GM12878 (cell line): Measurements from ENCODE around the gene CERCAM. TPM values are rescaled to one million over a fixed set of nuclear protein-coding genes. Genes with fewer than 3 reads are reported as not detected.
A peak's percentile ranks its signal among the peaks of the same experiment; 100 is the strongest.

Source experiments
- ATAC-seq: fragments of 200-7000 bp; cut with Tn5 transposase; 3 replicates; pipeline ENCODE4 v1.9.1; 2020; ENCODE audit warnings: mild to moderate bottlenecking, moderate library complexity
- BruUV-seq: library from RNA; stranded (reverse); fragments of 400-500 nt; replicated peaks from 2 replicates; lab custom pipeline; 2021; lab: Mats Ljungman, UMichigan
- CTCF ChIA-PET: fragments of 300-600 bp; sonication (Branson Sonifier 250); formaldehyde crosslinking; extraction: SDS; loops from one replicate; lab custom pipeline; 2021; ENCODE audit warnings: inconsistent platforms; lab: Yijun Ruan, JAX
- POLR2A ChIA-PET: fragments of 350-600 bp; formaldehyde crosslinking; extraction: SDS; loops from one replicate; lab custom pipeline; 2021; ENCODE audit warnings: inconsistent platforms; lab: Charles Lee
- RAD21 ChIA-PET: fragments of 300-600 bp; sonication (Branson Sonifier 250); formaldehyde crosslinking; loops from one replicate; lab custom pipeline; 2023; ENCODE audit warnings: antibody characterized with exemption; ENCODE audit not compliant: unreplicated experiment; lab: Charles Lee
- SMC1A ChIA-PET: fragments of 300-600 bp; sonication (Branson Sonifier 250); formaldehyde crosslinking; loops from one replicate; lab custom pipeline; 2023; ENCODE audit not compliant: unreplicated experiment, uncharacterized antibody; lab: Charles Lee
- DNase-seq: peaks from one replicate; pipeline ENCODE4 v3.0.0-alpha.2; 2011; ENCODE audit warnings: low read depth, low spot score
- FAIRE-seq: peaks from 3 replicates; lab custom pipeline; 2011; peaks lifted over from hg19 to GRCh38; lab: Jason Lieb, UNC
- H2AFZ ChIP-seq: 2 replicates; pipeline ENCODE4 v1.6.0; 2011; ENCODE audit warnings: low read depth, low read length, control low read depth; ENCODE audit not compliant: control insufficient read depth
- H3K27ac ChIP-seq: 2 replicates; pipeline ENCODE4 v1.5.1; 2011; ENCODE audit warnings: control low read depth; ENCODE audit not compliant: control insufficient read depth, insufficient read depth
- H3K27me3 ChIP-seq, 2 experiments: replicated peaks in 1 of 2; 2 replicates each; pipeline versions ENCODE4 v1.6.0 to v1.6.1; 2011; ENCODE audit warnings: low read length in 1 of 2; ENCODE audit not compliant: control insufficient read depth in 2 of 2, insufficient read depth in 2 of 2
- H3K36me3 ChIP-seq, 2 experiments: 2 replicates each; pipeline ENCODE4 v1.5.1; 2011; ENCODE audit warnings: low read length in 1 of 2; ENCODE audit not compliant: control insufficient read depth in 2 of 2, insufficient read depth in 2 of 2
- H3K4me1 ChIP-seq: 2 replicates; pipeline ENCODE4 v1.6.1; 2011; ENCODE audit warnings: mild to moderate bottlenecking, low read length, moderate library complexity, mixed read lengths; ENCODE audit not compliant: control insufficient read depth, insufficient read depth
- H3K4me2 ChIP-seq: 2 replicates; pipeline ENCODE4 v1.6.0; 2011; ENCODE audit warnings: control low read depth; ENCODE audit not compliant: control insufficient read depth, insufficient read depth
- H3K4me3 ChIP-seq: fragments of 200-600 bp; sonication (generic); 2 replicates; pipeline ENCODE4 v1.5.1; 2016
- H3K79me2 ChIP-seq: 2 replicates; pipeline ENCODE4 v1.6.0; 2011; ENCODE audit warnings: low read length; ENCODE audit not compliant: control insufficient read depth, insufficient read depth
- H3K9ac ChIP-seq: 2 replicates; pipeline ENCODE4 v1.8.0; 2011; ENCODE audit warnings: low read length, control low read depth, mixed read lengths; ENCODE audit not compliant: control insufficient read depth, insufficient read depth
- H3K9me3 ChIP-seq: replicated peaks from 3 replicates; pipeline ENCODE4 v1.5.1; 2011; ENCODE audit warnings: mild to moderate bottlenecking, low read length; ENCODE audit not compliant: control insufficient read depth, insufficient read depth
- H4K20me1 ChIP-seq: 2 replicates; pipeline ENCODE4 v1.6.0; 2011; ENCODE audit not compliant: control insufficient read depth, insufficient read depth
- BACH1 ChIP-seq: fragments of 450-650 bp; IDR thresholded peaks from 2 replicates; pipeline ENCODE4 v1.6.1; 2017; ENCODE audit warnings: mild to moderate bottlenecking, borderline replicate concordance
- CHD2 ChIP-seq: IDR thresholded peaks from 2 replicates; pipeline ENCODE4 v1.6.1; 2011; ENCODE audit warnings: low read depth, low read length, improper control_type of control experiment, borderline replicate concordance
- EP300 ChIP-seq, 2 experiments: fragments of 150-350 bp in 1 of 2; IDR thresholded peaks; 2 replicates each; pipeline ENCODE4 v1.6.1; 2011 to 2012; ENCODE audit warnings: low read depth in 2 of 2, low read length in 2 of 2, borderline replicate concordance in 1 of 2, improper control_type of control experiment in 1 of 2, inconsistent platforms in 1 of 2; ENCODE audit not compliant: control insufficient read depth in 1 of 2
- ESRRA ChIP-seq: IDR thresholded peaks from 2 replicates; pipeline ENCODE4 v1.6.1; 2012; ENCODE audit warnings: mild to moderate bottlenecking, low read length, improper control_type of control experiment
- JUNB ChIP-seq: IDR thresholded peaks from 2 replicates; pipeline ENCODE4 v1.6.1; 2016; ENCODE audit warnings: antibody characterized with exemption, mild to moderate bottlenecking
- MTA3 ChIP-seq: IDR thresholded peaks from 2 replicates; pipeline ENCODE4 v1.6.1; 2012; ENCODE audit warnings: low read length, inconsistent platforms, borderline replicate concordance
- MYB ChIP-seq: fragments of 150-350 bp; IDR thresholded peaks from 2 replicates; pipeline ENCODE4 v1.6.1; 2014; ENCODE audit warnings: mild to moderate bottlenecking, low read depth, low read length, borderline replicate concordance
- NFIC ChIP-seq: IDR thresholded peaks from 2 replicates; pipeline ENCODE4 v1.6.1; 2012; ENCODE audit warnings: low read depth, mild to moderate bottlenecking, inconsistent platforms, low read length, moderate library complexity
- NFXL1 ChIP-seq: fragments of 450-650 bp; IDR thresholded peaks from 2 replicates; pipeline ENCODE4 v1.6.1; 2017; ENCODE audit warnings: antibody characterized with exemption, mild to moderate bottlenecking, borderline replicate concordance
- NR2C1 ChIP-seq: fragments of 450-650 bp; IDR thresholded peaks from 2 replicates; pipeline ENCODE4 v1.6.1; 2017; ENCODE audit warnings: antibody characterized with exemption, mild to moderate bottlenecking, moderate library complexity
- RCOR1 ChIP-seq: conservative IDR thresholded peaks from 2 replicates; pipeline ENCODE4 v1.6.1; 2012; ENCODE audit warnings: low read depth, low read length, improper control_type of control experiment
- RUNX3 ChIP-seq: IDR thresholded peaks from 2 replicates; pipeline ENCODE4 v1.6.1; 2012; ENCODE audit warnings: low read length, inconsistent platforms
- SMAD1 ChIP-seq: fragments of 450-650 bp; IDR thresholded peaks from 2 replicates; pipeline ENCODE4 v1.6.1; 2018; ENCODE audit warnings: mild to moderate bottlenecking, low read depth; ENCODE audit not compliant: partially characterized antibody
- SPI1 ChIP-seq: IDR thresholded peaks from 2 replicates; pipeline ENCODE4 v1.6.1; 2011; ENCODE audit warnings: low read depth, mild to moderate bottlenecking, low read length, moderate library complexity, borderline replicate concordance; ENCODE audit not compliant: insufficient read depth
- ZNF274 ChIP-seq: IDR thresholded peaks from one replicate; pipeline ENCODE4 v1.8.0; 2011; ENCODE audit not compliant: insufficient read length, insufficient read depth
- ZZZ3 ChIP-seq: IDR thresholded peaks from 2 replicates; pipeline ENCODE4 v1.6.1; 2011; ENCODE audit warnings: low read depth; ENCODE audit not compliant: control insufficient read depth, insufficient read length
- WGBS: methylation state at CpG from one replicate; pipeline ENCODE4 v1.1.6; 2016; ENCODE audit warnings: low lambda C conversion rate; ENCODE audit not compliant: insufficient replicate concordance, insufficient coverage; ENCODE audit errors: missing lambda C conversion rate; 5-methylcytosine and 5-hydroxymethylcytosine counted together
- in situ Hi-C: fragments of 300-500 bp; cut with MboI; formaldehyde crosslinking; loops from 9 replicates; pipeline ENCODE4 v1.14.3; 2018; ENCODE audit warnings: mixed read lengths
- intact Hi-C: fragments of 100-400 bp; cut with micrococcal nuclease; formaldehyde crosslinking; loops from one replicate; pipeline ENCODE4 v1.14.2; 2022; ENCODE audit not compliant: unreplicated experiment
- polyA plus RNA-seq, 11 experiments: library from polyadenylated mRNA; depleted of rRNA in 4 of 11; unstranded in 6 of 11; stranded (reverse) in 5 of 11; fragments of >200 nt; fragmentation: Nextera tagmentation in 4 of 11; fragmentation: Illumina TruSeq in 1 of 11; extraction: Ambion mirVana in 4 of 11; extraction: Trizol in 1 of 11; gene quantifications; 1 replicate in 1 of 11; 2 replicates in 10 of 11; pipeline versions ENCODE4 v1.2.1 to v1.2.3, GENCODE V29; 2011 to 2016; ENCODE audit warnings: inconsistent platforms in 2 of 11, missing spikeins in 2 of 11, low read depth in 1 of 11
- total RNA-seq, 4 experiments: library from RNA; depleted of rRNA in 3 of 4; stranded (reverse); fragments of >200 nt in 3 of 4; fragmentation: Illumina TruSeq in 1 of 4; extraction: Trizol in 1 of 4; gene quantifications; 2 replicates each; pipeline versions ENCODE4 v1.2.1 to v1.2.3, GENCODE V29; 2013 to 2021
- TF ChIP-seq, protein P1 (sequence below): fragments of 150-350 bp; IDR thresholded peaks from 2 replicates; pipeline ENCODE4 v1.6.1; 2016; ENCODE audit warnings: low read depth, low read length
- TF ChIP-seq, protein P2 (sequence below): IDR thresholded peaks from 2 replicates; pipeline ENCODE4 v1.6.1; 2012; ENCODE audit warnings: low read depth, low read length, improper control_type of control experiment
- TF ChIP-seq, protein P3 (sequence below): IDR thresholded peaks from 2 replicates; pipeline ENCODE4 v1.6.1; 2011; ENCODE audit warnings: low read depth, low read length, improper control_type of control experiment, borderline replicate concordance

CERCAM gene
- total and polyA plus RNA-seq, 10 of the 15 experiments (the other 5 are each of a cell fraction or from before 2014, with no cell fraction given): 0.05 to 6.7 (median 0.71) TPM

DNA sequence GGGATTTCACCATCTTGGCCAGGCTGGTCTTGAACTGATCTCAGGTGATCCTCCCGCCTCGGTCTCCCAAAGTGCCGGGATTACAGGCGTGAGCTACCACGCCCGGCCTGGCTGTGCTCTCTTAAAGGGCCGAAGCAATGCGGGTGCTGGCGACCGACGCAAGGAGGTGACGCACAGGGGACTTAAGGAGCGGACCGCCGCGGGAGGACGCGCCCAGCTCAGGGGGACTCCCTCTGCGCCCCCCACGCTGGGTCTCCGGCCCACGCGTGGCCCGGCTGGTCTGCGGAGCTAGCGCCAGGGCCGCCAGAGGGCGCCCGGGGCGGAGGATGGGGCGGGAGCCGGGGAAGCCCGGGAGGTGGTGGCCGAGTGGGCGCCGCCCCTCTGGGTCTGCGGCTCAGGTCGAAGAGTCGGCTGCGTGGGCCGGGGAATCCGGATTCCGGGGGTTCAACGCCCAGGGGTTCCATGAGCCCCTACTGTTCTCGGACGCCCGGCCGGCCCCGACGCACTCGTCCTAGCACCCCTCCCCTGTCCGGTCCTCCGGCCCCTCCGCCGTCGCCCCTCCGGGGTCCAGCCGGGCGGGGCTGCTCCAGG, 502 bp upstream of the CERCAM start:
- intact Hi-C loops (no loop called here), in situ Hi-C loops (no loop called here)
- Histone ChIP-seq H3K4me1 (peaks cover 10% of the 10 kb centered on the region), H3K79me2 (no peaks in the 10 kb centered on the region), H3K4me2 (peak overlapping the region; percentile 98), H3K27me3 (peaks cover 7 to 11% of the 10 kb centered on the region in 2 experiments), H3K27ac (no peak overlapping the region), H2AFZ (peak overlapping the region; percentile 92), H4K20me1 (no peaks in the 10 kb centered on the region; the same call in 1 of the 2 replicates), H3K4me3 (peak overlapping the region; percentile 93), H3K36me3 (no peaks in the 10 kb centered on the region), H3K9ac (peak overlapping the region; percentile 22; the same call in 1 of the 2 replicates), H3K9me3 (no peaks in the 10 kb centered on the region)
- CTCF ChIA-PET: interaction anchor here (0.6 to 3.5 kb wide), 32 partner anchors 9 to 528 kb away, joined by 3 to 26 read pairs (median 4); partner anchors contain the start of genes ENDOG, ODF2 and URM1
- WGBS: 3% methylated on average over 53 of the region's 59 CpGs
- SMC1A ChIA-PET: interaction anchor here (0.9 to 1.5 kb wide), 4 partner anchors 49 to 131 kb away, joined by 3 to 4 read pairs (median 4); partner anchors contain the start of gene URM1
- RAD21 ChIA-PET: interaction anchor here (1.0 to 2.8 kb wide), 7 partner anchors 10 to 295 kb away, joined by 3 to 11 read pairs (median 5); partner anchors contain the start of gene URM1
- no TSS peak for BruUV-seq
- ATAC-seq: peak; percentile 93
- no peak for DNase-seq
- POLR2A ChIA-PET: interaction anchor here (0.5 to 2.6 kb wide), 13 partner anchors 10 to 1044 kb away, joined by 3 to 9 read pairs (median 4); partner anchors contain the start of genes GLE1, SPTAN1 and URM1
- no peak for FAIRE-seq
- TF ChIP-seq RUNX3 (no peak; the same call in 1 of the 2 replicates), EP300 (IDR thresholded peaks at IDR 0.05; ENCODE audit: borderline replicate concordance in 1 of 2, control insufficient read depth in 1 of 2, low read depth in 2 of 2, low read length in 2 of 2) (no peak), MYB (no peak), ZNF274 (no peak), MTA3 (no peak), NFXL1 (no peak), NFIC (no peak), RCOR1 (no peak), SPI1 (no peak), ESRRA (no peak), NR2C1 (no peak), ZZZ3 (no peak), SMAD1 (no peak), JUNB (no peak), BACH1 (peak; percentile 98), CHD2 (no peak)
- TF ChIP-seq, protein P1, sequence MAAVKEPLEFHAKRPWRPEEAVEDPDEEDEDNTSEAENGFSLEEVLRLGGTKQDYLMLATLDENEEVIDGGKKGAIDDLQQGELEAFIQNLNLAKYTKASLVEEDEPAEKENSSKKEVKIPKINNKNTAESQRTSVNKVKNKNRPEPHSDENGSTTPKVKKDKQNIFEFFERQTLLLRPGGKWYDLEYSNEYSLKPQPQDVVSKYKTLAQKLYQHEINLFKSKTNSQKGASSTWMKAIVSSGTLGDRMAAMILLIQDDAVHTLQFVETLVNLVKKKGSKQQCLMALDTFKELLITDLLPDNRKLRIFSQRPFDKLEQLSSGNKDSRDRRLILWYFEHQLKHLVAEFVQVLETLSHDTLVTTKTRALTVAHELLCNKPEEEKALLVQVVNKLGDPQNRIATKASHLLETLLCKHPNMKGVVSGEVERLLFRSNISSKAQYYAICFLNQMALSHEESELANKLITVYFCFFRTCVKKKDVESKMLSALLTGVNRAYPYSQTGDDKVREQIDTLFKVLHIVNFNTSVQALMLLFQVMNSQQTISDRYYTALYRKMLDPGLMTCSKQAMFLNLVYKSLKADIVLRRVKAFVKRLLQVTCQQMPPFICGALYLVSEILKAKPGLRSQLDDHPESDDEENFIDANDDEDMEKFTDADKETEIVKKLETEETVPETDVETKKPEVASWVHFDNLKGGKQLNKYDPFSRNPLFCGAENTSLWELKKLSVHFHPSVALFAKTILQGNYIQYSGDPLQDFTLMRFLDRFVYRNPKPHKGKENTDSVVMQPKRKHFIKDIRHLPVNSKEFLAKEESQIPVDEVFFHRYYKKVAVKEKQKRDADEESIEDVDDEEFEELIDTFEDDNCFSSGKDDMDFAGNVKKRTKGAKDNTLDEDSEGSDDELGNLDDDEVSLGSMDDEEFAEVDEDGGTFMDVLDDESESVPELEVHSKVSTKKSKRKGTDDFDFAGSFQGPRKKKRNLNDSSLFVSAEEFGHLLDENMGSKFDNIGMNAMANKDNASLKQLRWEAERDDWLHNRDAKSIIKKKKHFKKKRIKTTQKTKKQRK: no peak
- TF ChIP-seq, protein P2, sequence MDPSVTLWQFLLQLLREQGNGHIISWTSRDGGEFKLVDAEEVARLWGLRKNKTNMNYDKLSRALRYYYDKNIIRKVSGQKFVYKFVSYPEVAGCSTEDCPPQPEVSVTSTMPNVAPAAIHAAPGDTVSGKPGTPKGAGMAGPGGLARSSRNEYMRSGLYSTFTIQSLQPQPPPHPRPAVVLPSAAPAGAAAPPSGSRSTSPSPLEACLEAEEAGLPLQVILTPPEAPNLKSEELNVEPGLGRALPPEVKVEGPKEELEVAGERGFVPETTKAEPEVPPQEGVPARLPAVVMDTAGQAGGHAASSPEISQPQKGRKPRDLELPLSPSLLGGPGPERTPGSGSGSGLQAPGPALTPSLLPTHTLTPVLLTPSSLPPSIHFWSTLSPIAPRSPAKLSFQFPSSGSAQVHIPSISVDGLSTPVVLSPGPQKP: no peak
- TF ChIP-seq, protein P3, sequence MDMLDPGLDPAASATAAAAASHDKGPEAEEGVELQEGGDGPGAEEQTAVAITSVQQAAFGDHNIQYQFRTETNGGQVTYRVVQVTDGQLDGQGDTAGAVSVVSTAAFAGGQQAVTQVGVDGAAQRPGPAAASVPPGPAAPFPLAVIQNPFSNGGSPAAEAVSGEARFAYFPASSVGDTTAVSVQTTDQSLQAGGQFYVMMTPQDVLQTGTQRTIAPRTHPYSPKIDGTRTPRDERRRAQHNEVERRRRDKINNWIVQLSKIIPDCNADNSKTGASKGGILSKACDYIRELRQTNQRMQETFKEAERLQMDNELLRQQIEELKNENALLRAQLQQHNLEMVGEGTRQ: no peak
